ENCODE data around the gene POLD4.
A peak's percentile ranks its signal among the peaks of the same experiment; 100 is the strongest.

Gene POLD4

GRCh38 chr11:67393990-67394389, 40.6 kb upstream of the POLD4 start:
- Mint-ChIP-seq H3K4me3 (peak overlapping the region; percentile 50 to 61), H3K27ac (no peak overlapping the region), H3K9me3 (no peaks in the 10 kb centered on the region), H3K27me3 (no peaks in the 10 kb centered on the region), H3K4me1 (peaks cover 75% of the 10 kb centered on the region)
- ATAC-seq (no peak), DNase-seq (peak in 1 of 2 donors; percentile 9)

GRCh38 chr11:67393437-67393836, 40.1 kb upstream of the POLD4 start:
- DNase-seq (peak in 1 of 2 donors; percentile 10), ATAC-seq (no peak)
- Mint-ChIP-seq H3K27me3 (no peaks in the 10 kb centered on the region), H3K4me1 (peaks cover 73% of the 10 kb centered on the region), H3K27ac (peak overlapping the region in 1 of 2 donors; percentile 44), H3K9me3 (no peaks in the 10 kb centered on the region), H3K4me3 (peak overlapping the region; percentile 94 to 95)

- H3K27ac Mint-ChIP-seq = peak overlapping the region; percentile 85 to 87
- H3K4me1 Mint-ChIP-seq = peaks cover 61% of the 10 kb centered on the region
- no peaks in the 10 kb centered on the region for H3K9me3 Mint-ChIP-seq
These were observed 38.9 kb upstream of the POLD4 start for GRCh38 chr11:67392183-67392715.

GRCh38 chr11:67391304-67392182, 38.2 kb upstream of the POLD4 start, which contains the start of gene RAD9A:
RAD9A (plus strand) TSS chr11:67391986; CDS start chr11:67392045, 59 bp downstream.
- H3K27ac Mint-ChIP-seq = peak within 1 kb of the TSS; percentile 85 to 93
- peak within 1 kb of the TSS; percentile 94 to 95 for H3K4me3 Mint-ChIP-seq
- peaks cover 54% of the 10 kb centered on the region for H3K4me1 Mint-ChIP-seq
- H3K9me3 Mint-ChIP-seq = no peaks in the 10 kb centered on the region
- DNase-seq (peak; percentile 86 to 92), ATAC-seq (peak; percentile 72)
- no peaks in the 10 kb centered on the region for H3K27me3 Mint-ChIP-seq

More at GRCh38 chr11:67392183-67392715, 38.9 kb upstream of the POLD4 start:
- DNase-seq = no peak
- no peak for ATAC-seq
- Mint-ChIP-seq H3K27me3 (no peaks in the 10 kb centered on the region), H3K4me3 (peak overlapping the region; percentile 94 to 95)

- H3K27ac Mint-ChIP-seq = peak overlapping the region in 1 of 2 donors; percentile 93
- DNase-seq (no peak), ATAC-seq (no peak)
- H3K9me3 Mint-ChIP-seq = no peaks in the 10 kb centered on the region
- peak overlapping the region; percentile 94 to 95 for H3K4me3 Mint-ChIP-seq
- peaks cover 48% of the 10 kb centered on the region for H3K4me1 Mint-ChIP-seq
- H3K27me3 Mint-ChIP-seq = peaks cover under 1% of the 10 kb centered on the region
These were observed 37.6 kb upstream of the POLD4 start for GRCh38 chr11:67390947-67391303.

- peak overlapping the region; percentile 49 to 53 for H3K4me3 Mint-ChIP-seq
- peak; percentile 72 for ATAC-seq
- peak overlapping the region in 1 of 2 donors; percentile 19 for H3K27ac Mint-ChIP-seq
- peak; percentile 54 to 65 for DNase-seq
- peaks cover 10% of the 10 kb centered on the region for H3K27me3 Mint-ChIP-seq
- peaks cover 53% of the 10 kb centered on the region for H3K4me1 Mint-ChIP-seq
- no peaks in the 10 kb centered on the region for H3K9me3 Mint-ChIP-seq
These were observed 36.1 kb upstream of the POLD4 start for GRCh38 chr11:67389477-67389876.

- Mint-ChIP-seq H3K27ac (no peak overlapping the region), H3K27me3 (peaks cover 10% of the 10 kb centered on the region), H3K4me3 (no peak overlapping the region), H3K4me1 (peaks cover 39% of the 10 kb centered on the region), H3K9me3 (no peaks in the 10 kb centered on the region)
- ATAC-seq (no peak), DNase-seq (no peak)
These were observed 34.2 kb upstream of the POLD4 start for GRCh38 chr11:67387518-67387917.

- no peak for ATAC-seq
- no peak for DNase-seq
- Mint-ChIP-seq H3K9me3 (no peaks in the 10 kb centered on the region), H3K27ac (no peak overlapping the region), H3K27me3 (peaks cover 10% of the 10 kb centered on the region), H3K4me1 (peaks cover 38% of the 10 kb centered on the region), H3K4me3 (no peak overlapping the region)
These were observed 33.7 kb upstream of the POLD4 start for GRCh38 chr11:67387069-67387468.

- DNase-seq (no peak), ATAC-seq (no peak)
- Mint-ChIP-seq H3K4me1 (peaks cover 29% of the 10 kb centered on the region), H3K27me3 (peaks cover 22% of the 10 kb centered on the region), H3K9me3 (no peaks in the 10 kb centered on the region), H3K4me3 (no peak overlapping the region), H3K27ac (no peak overlapping the region)
These were observed 31.6 kb upstream of the POLD4 start for GRCh38 chr11:67384851-67385366.

- ATAC-seq (peak; percentile 90), DNase-seq (peak; percentile 83 to 84)
- no peaks in the 10 kb centered on the region for H3K9me3 Mint-ChIP-seq
- peaks cover 28% of the 10 kb centered on the region for H3K27me3 Mint-ChIP-seq
- H3K27ac Mint-ChIP-seq = no peak overlapping the region
- no peak overlapping the region for H3K4me3 Mint-ChIP-seq
- peaks cover 29% of the 10 kb centered on the region for H3K4me1 Mint-ChIP-seq
These were observed 29.2 kb upstream of the POLD4 start for GRCh38 chr11:67382276-67383136.

- Mint-ChIP-seq H3K4me1 (peaks cover 29% of the 10 kb centered on the region), H3K27ac (no peak overlapping the region), H3K4me3 (no peak overlapping the region), H3K27me3 (peaks cover 30% of the 10 kb centered on the region), H3K9me3 (no peaks in the 10 kb centered on the region)
- ATAC-seq (no peak), DNase-seq (no peak)
These were observed 28.1 kb upstream of the POLD4 start for GRCh38 chr11:67381244-67381972.

- peak; percentile 22 for ATAC-seq
- no peak overlapping the region for H3K27ac Mint-ChIP-seq
- H3K27me3 Mint-ChIP-seq = peaks cover 40% of the 10 kb centered on the region
- no peak for DNase-seq
- no peak overlapping the region for H3K4me3 Mint-ChIP-seq
- peaks cover 36% of the 10 kb centered on the region for H3K4me1 Mint-ChIP-seq
- no peaks in the 10 kb centered on the region for H3K9me3 Mint-ChIP-seq
These were observed 26.0 kb upstream of the POLD4 start for GRCh38 chr11:67379061-67380058.

GRCh38 chr11:67378544-67378943, 25.2 kb upstream of the POLD4 start:
- H3K4me3 Mint-ChIP-seq = no peak overlapping the region
- no peaks in the 10 kb centered on the region for H3K9me3 Mint-ChIP-seq
- peaks cover 44% of the 10 kb centered on the region for H3K4me1 Mint-ChIP-seq
- DNase-seq = no peak
- peaks cover 48% of the 10 kb centered on the region for H3K27me3 Mint-ChIP-seq
- ATAC-seq = no peak
- H3K27ac Mint-ChIP-seq = no peak overlapping the region

All from stimulated activated naive CD8-positive, alpha-beta T cell treated with anti-CD3 and anti-CD28 coated beads, Interleukin-15, amount 100 ng/mL, for 72 hours (primary cell).